K562 (cell line): ENCODE results near the gene ROBO1. TPM values are rescaled to one million over a fixed set of nuclear protein-coding genes. Genes with fewer than 3 reads are reported as not detected.

ENCODE experiments used
- ATAC-seq: fragments of 200-7000 bp; cut with Tn5 transposase; 3 replicates; pipeline ENCODE4 v1.9.1; 2020; ENCODE audit warnings: moderate library complexity
- BruUV-seq: library from RNA; stranded (reverse); fragments of 400-500 nt; replicated peaks from 2 replicates; lab custom pipeline; 2021; lab: Mats Ljungman, UMichigan
- CTCF ChIA-PET: fragments of 300-600 bp; formaldehyde crosslinking; extraction: SDS; loops from one replicate; lab custom pipeline; 2021; ENCODE audit warnings: low intra/inter-chr PET ratio; lab: Yijun Ruan, JAX
- POLR2A ChIA-PET: fragments of 300-600, 350-650 bp; sonication (Branson Sonifier 250); formaldehyde crosslinking; extraction: SDS; loops from one replicate; lab custom pipeline; 2021; ENCODE audit warnings: antibody characterized with exemption, inconsistent platforms; lab: Yijun Ruan, JAX
- DNase-seq, 4 experiments: peaks; one replicate each; pipeline versions ENCODE4 v3.0.0 to v3.0.0-alpha.2; 2011 to 2018; ENCODE audit warnings: low spot score in 3 of 4, mixed read lengths in 3 of 4; ENCODE audit errors: extremely low read depth in 1 of 4
- FAIRE-seq: peaks from 2 replicates; lab custom pipeline; 2011; peaks lifted over from hg19 to GRCh38; lab: Jason Lieb, UNC
- H2AFZ ChIP-seq: 2 replicates; pipeline ENCODE4 v1.6.0; 2011; ENCODE audit warnings: low read depth, low read length, control low read depth, inconsistent platforms
- H3K27ac ChIP-seq: fragments of 200-600 bp; 3 replicates; pipeline ENCODE4 v1.8.0; 2011; ENCODE audit warnings: low read depth, mild to moderate bottlenecking, control low read depth, inconsistent platforms, low read length, moderate library complexity, mixed read lengths; ENCODE audit errors: extremely low read depth
- H3K27me3 ChIP-seq, 2 experiments: fragments of 300-600 bp in 1 of 2; 2 replicates in 1 of 2; 3 replicates in 1 of 2; pipeline versions ENCODE4 v1.6.0 to v1.8.0; 2011; ENCODE audit warnings: inconsistent platforms in 2 of 2, low read length in 2 of 2, mild to moderate bottlenecking in 1 of 2, mixed read lengths in 1 of 2, moderate library complexity in 1 of 2; ENCODE audit not compliant: control insufficient read depth in 2 of 2, insufficient read depth in 2 of 2
- H3K36me3 ChIP-seq: fragments of 300-600 bp; 3 replicates; pipeline ENCODE4 v1.8.0; 2011; ENCODE audit warnings: mild to moderate bottlenecking, low read length, inconsistent platforms; ENCODE audit not compliant: control insufficient read depth, insufficient read depth
- H3K4me1 ChIP-seq, 2 experiments: fragments of 200-600 bp in 1 of 2; replicated peaks in 1 of 2; 2 replicates in 1 of 2; 3 replicates in 1 of 2; pipeline versions ENCODE4 v1.5.1 to v1.8.0; 2011; ENCODE audit warnings: inconsistent platforms in 2 of 2, low read length in 2 of 2, mild to moderate bottlenecking in 1 of 2, mixed read lengths in 1 of 2, moderate library complexity in 1 of 2; ENCODE audit not compliant: control insufficient read depth in 2 of 2, insufficient read depth in 2 of 2
- H3K4me2 ChIP-seq: 2 replicates; pipeline ENCODE4 v1.6.1; 2011; ENCODE audit warnings: low read length, control low read depth, inconsistent platforms, mixed read lengths; ENCODE audit not compliant: insufficient read depth
- H3K4me3 ChIP-seq: fragments of 200-600 bp; sonication (generic), shearing (Covaris generic); 2 replicates; pipeline ENCODE4 v1.5.1; 2016; ENCODE audit warnings: control low read depth, inconsistent platforms
- H3K79me2 ChIP-seq: fragments of 200-600 bp; 3 replicates; pipeline ENCODE4 v1.8.0; 2011; ENCODE audit warnings: low read length, inconsistent platforms; ENCODE audit not compliant: control insufficient read depth, insufficient read depth
- H3K9ac ChIP-seq, 2 experiments: 2 replicates each; pipeline versions ENCODE4 v1.6.0 to v1.6.1; 2011; ENCODE audit warnings: low read depth in 2 of 2, low read length in 2 of 2, control low read depth in 1 of 2, inconsistent platforms in 1 of 2, mild to moderate bottlenecking in 1 of 2, mixed read lengths in 1 of 2; ENCODE audit not compliant: insufficient read depth in 1 of 2
- H3K9me1 ChIP-seq: one replicate; pipeline ENCODE4 v1.6.0; 2011; ENCODE audit warnings: inconsistent platforms, mild to moderate bottlenecking, low read length, moderate library complexity; ENCODE audit not compliant: control insufficient read depth, insufficient read depth
- H3K9me3 ChIP-seq: replicated peaks from 2 replicates; pipeline ENCODE4 v1.5.1; 2011; ENCODE audit warnings: low read depth, low read length, inconsistent platforms; ENCODE audit not compliant: control insufficient read depth, insufficient read depth
- H4K20me1 ChIP-seq: replicated peaks from 2 replicates; pipeline ENCODE4 v1.6.1; 2011; ENCODE audit warnings: low read length, inconsistent platforms, mixed read lengths; ENCODE audit not compliant: control insufficient read depth, insufficient read depth
- ARID3A ChIP-seq: IDR thresholded peaks from 2 replicates; pipeline ENCODE4 v1.6.1; 2012; ENCODE audit warnings: low read depth, low read length, improper control_type of control experiment, borderline replicate concordance
- ARNT ChIP-seq, 2 experiments: fragments of 450-650 bp; IDR thresholded peaks; 2 replicates each; pipeline ENCODE4 v1.6.1; 2016; ENCODE audit warnings: mild to moderate bottlenecking in 1 of 2
- CCAR2 ChIP-seq: fragments of 200-400 bp; formaldehyde crosslinking; IDR thresholded peaks from 2 replicates; pipeline ENCODE4 v1.6.1; 2017; ENCODE audit warnings: mild to moderate bottlenecking, low read depth, low read length
- ERF ChIP-seq: fragments of 450-650 bp; formaldehyde crosslinking; IDR thresholded peaks from 2 replicates; pipeline ENCODE4 v1.4.0; 2020; ENCODE audit warnings: mild to moderate bottlenecking, mixed read lengths
- EZH2 ChIP-seq: IDR thresholded peaks from 2 replicates; pipeline ENCODE4 v1.6.1; 2012; ENCODE audit warnings: low read depth, mild to moderate bottlenecking, inconsistent platforms, low read length, borderline replicate concordance
- MBD1 ChIP-seq: fragments of 250-450 bp; sonication (Bioruptor Pico); IDR thresholded peaks from 2 replicates; pipeline ENCODE4 v1.8.0; 2022; ENCODE audit warnings: inconsistent platforms
- RBM34 ChIP-seq: fragments of 200-400 bp; formaldehyde crosslinking; IDR thresholded peaks from 2 replicates; pipeline ENCODE4 v1.6.1; 2018; ENCODE audit warnings: low read length, borderline replicate concordance; ENCODE audit not compliant: insufficient read depth
- RCOR1 ChIP-seq, 2 experiments: IDR thresholded peaks; 2 replicates each; pipeline ENCODE4 v1.6.1; 2012; ENCODE audit warnings: low read depth in 2 of 2, low read length in 2 of 2, borderline replicate concordance in 1 of 2, improper control_type of control experiment in 1 of 2
- USF2 ChIP-seq: sonication (generic); formaldehyde crosslinking; IDR thresholded peaks from 2 replicates; pipeline ENCODE4 v1.5.0; 2020; ENCODE audit warnings: missing genetic modification reagents
- XRCC3 ChIP-seq: fragments of 450-650 bp; IDR thresholded peaks from 2 replicates; pipeline ENCODE4 v1.6.1; 2017; ENCODE audit warnings: mild to moderate bottlenecking, moderate library complexity
- ZNF140 ChIP-seq: fragments of 250-450 bp; sonication (Bioruptor Pico); IDR thresholded peaks from 2 replicates; pipeline ENCODE4 v1.8.0; 2021; ENCODE audit warnings: moderate library complexity, mild to moderate bottlenecking, inconsistent platforms
- WGBS: fragments of 100-300 bp; shearing (Covaris generic); methylation state at CpG from one replicate; pipeline ENCODE4 v1.1.6; 2016; ENCODE audit warnings: low coverage, mixed read lengths; ENCODE audit not compliant: insufficient coverage; ENCODE audit errors: missing lambda C conversion rate; 5-methylcytosine and 5-hydroxymethylcytosine counted together
- in situ Hi-C: fragments of 300-500 bp; cut with MboI; formaldehyde crosslinking; loops from 4 replicates; pipeline ENCODE4 v1.15.0; 2018; ENCODE audit warnings: inconsistent platforms, mixed read lengths
- intact Hi-C: fragments of 100-400 bp; cut with micrococcal nuclease; formaldehyde crosslinking; loops from 2 replicates; pipeline ENCODE4 v1.14.2; 2022
- polyA plus RNA-seq, 8 experiments: library from polyadenylated mRNA; depleted of rRNA in 4 of 8; stranded (reverse) in 5 of 8; unstranded in 3 of 8; fragments of >200 nt; fragmentation: Nextera tagmentation in 2 of 8; fragmentation: Illumina TruSeq in 1 of 8; extraction: Ambion mirVana in 2 of 8; extraction: Trizol in 1 of 8; gene quantifications; 2 replicates each; pipeline versions ENCODE4 v1.2.1 to v1.2.3, GENCODE V29; 2011 to 2014; ENCODE audit warnings: inconsistent platforms in 1 of 8, missing spikeins in 1 of 8
- total RNA-seq, 7 experiments: library from RNA; depleted of rRNA in 6 of 7; stranded (reverse); fragments of >200 nt in 6 of 7; fragmentation: Illumina TruSeq in 2 of 7; extraction: Trizol in 2 of 7; gene quantifications; 2 replicates each; pipeline versions ENCODE4 v1.2.1 to v1.2.3, GENCODE V29; 2011 to 2021; ENCODE audit warnings: low replicate concordance in 1 of 7

Gene ROBO1
- total and polyA plus RNA-seq, 9 of the 15 experiments (the other 6 are each of a cell fraction or from before 2014, with no cell fraction given), result 0.01 to 0.53 (median 0.17) TPM; not detected in 5

GRCh38 chr3:79817224-79817623, 49.4 kb upstream of the ROBO1 start:
- H3K4me2 ChIP-seq, result no peak overlapping the region
- H3K9me3 ChIP-seq, result no peaks in the 10 kb centered on the region
- no peak for ATAC-seq
- H3K27ac ChIP-seq, result no peak overlapping the region
- intact Hi-C loops, result no loop called here
- 0% methylated on average over 1 of the region's 3 CpGs for WGBS
- H4K20me1 ChIP-seq, result no peaks in the 10 kb centered on the region
- TF ChIP-seq ARNT (IDR thresholded peaks at IDR 0.05), result no peak
- TF ChIP-seq XRCC3, result no peak
- TF ChIP-seq USF2 (CRISPR knock-in tag), result no peak
- TF ChIP-seq CCAR2, result no peak
- TF ChIP-seq MBD1 (CRISPR knock-in tag), result no peak
- TF ChIP-seq ZNF140 (CRISPR knock-in tag), result no peak
- TF ChIP-seq EZH2, result no peak
- TF ChIP-seq ARID3A, result no peak
- TF ChIP-seq RBM34, result no peak
- TF ChIP-seq ERF, result no peak
- TF ChIP-seq RCOR1 (IDR thresholded peaks at IDR 0.05; ENCODE audit: borderline replicate concordance in 1 of 2, low read depth in 2 of 2, low read length in 2 of 2), result no peak
- TF ChIP-seq, all 486 proteins: peak for 0
- POLR2A ChIA-PET, result no interaction called here
- no TSS peak for BruUV-seq
- no peak overlapping the region for H3K4me3 ChIP-seq
- H3K4me1 ChIP-seq, result no peaks in the 10 kb centered on the region
- no peaks in the 10 kb centered on the region for H3K27me3 ChIP-seq
- DNase-seq (no peak), FAIRE-seq (no peak)
- no peaks in the 10 kb centered on the region for H3K36me3 ChIP-seq
- no peaks in the 10 kb centered on the region for H3K9me1 ChIP-seq
- H3K9ac ChIP-seq, result no peak overlapping the region
- CTCF ChIA-PET, result no interaction called here
- no peak overlapping the region for H2AFZ ChIP-seq
- H3K79me2 ChIP-seq, result no peaks in the 10 kb centered on the region
- in situ Hi-C loops, result no loop called here
